Activated CD8-positive, alpha-beta memory T cell treated with anti-CD3 and anti-CD28 coated beads, Interleukin-2, amount 50 U/mL, for 1 hour (primary cell): ENCODE results near the gene SLC12A6.

Experiments used
- DNase-seq: peaks from one replicate; pipeline ENCODE4 v3.0.0-alpha.2; 2020; ENCODE audit errors: extremely low read depth

Gene SLC12A6

DNA sequence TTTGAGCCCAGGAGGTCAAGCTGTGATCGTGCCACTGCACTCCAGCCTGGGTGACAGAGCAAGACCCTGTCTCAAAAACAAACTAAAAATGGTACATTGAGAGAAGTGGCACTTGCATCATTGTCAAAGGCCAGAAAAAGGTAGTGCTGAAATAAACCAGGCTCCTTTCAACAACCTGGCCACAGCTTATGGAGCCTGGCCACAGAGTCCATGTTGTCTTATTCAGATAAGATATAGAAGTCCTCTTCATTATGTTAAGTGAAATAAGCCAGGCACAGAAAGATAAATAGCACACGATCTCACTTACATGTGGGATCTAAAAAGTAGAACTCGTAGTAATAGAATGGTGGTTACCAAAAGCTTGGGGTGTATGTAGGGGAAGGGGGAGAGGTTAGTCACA is 78.0 kb downstream of the SLC12A6 start:
- DNase-seq: no peak

- DNase-seq: no peak
Observed at GRCh38 chr15:34258151-34258550, 79.4 kb downstream of the SLC12A6 start.

DNA sequence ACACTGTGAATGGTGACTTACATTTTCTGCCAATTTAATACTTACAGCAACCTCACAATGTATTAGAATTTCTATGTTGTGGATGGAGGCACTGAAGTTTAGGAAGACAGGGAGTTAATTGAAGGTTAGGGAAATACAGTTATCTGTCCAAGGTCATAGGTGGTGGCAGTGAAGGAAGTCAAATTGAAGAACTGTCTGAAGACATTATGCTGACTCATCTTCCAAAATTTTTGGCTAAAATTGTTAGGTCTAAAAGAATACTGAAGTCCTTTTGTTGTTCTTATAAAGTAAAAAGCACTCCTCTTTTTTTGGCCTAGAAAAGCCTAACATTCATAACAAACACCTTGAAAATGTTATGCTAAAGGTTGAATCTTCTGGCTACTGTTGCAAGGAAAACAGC is 85.0 kb downstream of the SLC12A6 start:
- DNase-seq: no peak

DNA sequence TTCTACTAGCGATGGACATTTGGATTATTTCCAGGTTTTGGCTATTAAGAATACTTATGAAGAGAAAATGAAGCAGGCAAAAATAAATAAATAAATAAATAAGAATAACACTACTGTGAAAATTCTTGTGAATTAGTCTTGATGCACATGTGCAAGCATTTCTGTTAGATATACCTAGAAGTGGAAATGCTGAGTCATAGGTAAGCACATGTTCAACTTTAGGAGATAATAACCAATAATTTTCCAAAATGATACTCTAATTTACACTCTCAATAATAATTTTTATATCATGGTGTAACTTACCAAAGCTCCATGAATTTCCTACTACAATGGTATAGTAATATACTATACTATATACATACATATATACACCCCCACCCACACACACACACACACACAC is 89.4 kb downstream of the SLC12A6 start:
- DNase-seq: no peak

DNA sequence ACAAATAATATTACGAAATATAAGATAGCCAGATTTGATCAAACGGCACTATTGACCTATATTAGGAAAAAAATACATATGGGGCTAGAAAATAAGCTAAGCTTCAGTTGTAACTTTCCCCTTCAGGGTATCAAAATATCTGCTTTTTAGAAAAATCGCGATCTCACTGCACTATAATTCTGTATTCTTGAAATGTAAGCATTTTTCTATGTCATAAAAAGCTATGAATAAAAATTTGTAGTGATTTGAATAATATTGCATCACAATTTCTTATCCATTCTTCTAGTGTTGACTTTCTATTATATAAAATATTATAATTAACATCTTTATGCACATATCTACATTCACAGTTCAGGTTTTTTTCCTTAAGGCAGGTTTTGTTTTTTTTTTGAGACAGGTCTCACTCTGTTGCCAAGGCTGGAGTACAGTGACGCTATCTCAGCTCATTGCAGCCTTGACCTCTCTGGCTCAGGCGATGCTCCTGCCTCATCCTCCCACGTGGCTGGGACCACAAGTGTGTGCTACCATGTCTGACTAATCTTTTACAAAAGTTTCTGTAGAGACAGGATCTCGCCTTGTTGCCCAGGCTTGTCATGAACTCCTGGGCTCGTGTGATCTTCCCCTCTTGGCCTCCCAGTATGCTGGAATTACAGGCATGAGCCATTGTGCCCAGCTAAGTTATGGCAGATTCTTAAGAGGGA is 91.2 kb downstream of the SLC12A6 start:
- no peak for DNase-seq

GRCh38 chr15:34243226-34243625 is 94.4 kb downstream of the SLC12A6 start:
- DNase-seq: no peak

DNA sequence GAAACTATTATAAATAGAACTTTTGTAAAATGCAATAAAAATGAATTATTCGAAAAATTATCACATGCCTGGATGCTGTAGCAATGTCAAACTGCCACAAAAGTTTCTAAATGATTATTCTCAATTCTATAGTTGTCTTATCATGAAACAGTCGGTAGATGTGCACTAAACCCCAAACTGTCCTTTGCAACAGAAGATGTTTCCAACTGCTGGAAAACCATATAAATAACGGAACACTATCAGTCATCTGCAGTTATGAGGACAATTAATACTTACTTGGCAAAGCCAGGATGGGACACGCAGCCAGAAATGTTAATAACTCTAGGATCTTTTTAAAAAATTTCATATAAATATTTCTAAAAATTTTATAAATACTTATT is 95.3 kb downstream of the SLC12A6 start:
- DNase-seq: no peak

- no peak for DNase-seq
Observed at GRCh38 chr15:34241376-34242330, 95.9 kb downstream of the SLC12A6 start.

DNA sequence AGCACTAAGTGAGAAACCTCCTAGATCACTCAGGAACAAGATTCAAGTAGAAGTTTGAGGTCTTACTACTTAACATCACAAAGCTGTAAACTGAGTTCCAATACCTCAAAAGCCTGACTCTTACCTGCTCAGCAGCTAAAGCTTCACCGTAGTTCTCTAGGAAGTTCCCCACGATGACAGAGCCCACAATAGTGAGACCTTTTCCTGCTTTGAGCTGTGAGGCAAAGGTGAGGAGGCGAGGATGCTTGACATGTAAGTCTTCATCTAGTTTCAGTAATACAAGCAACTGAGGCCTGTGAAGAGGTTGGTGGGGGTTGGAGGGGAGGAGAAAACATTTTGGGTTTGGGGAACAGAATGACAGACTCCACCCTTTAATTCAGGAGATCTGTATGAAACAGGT is 97.0 kb downstream of the SLC12A6 start:
- DNase-seq: no peak

DNA sequence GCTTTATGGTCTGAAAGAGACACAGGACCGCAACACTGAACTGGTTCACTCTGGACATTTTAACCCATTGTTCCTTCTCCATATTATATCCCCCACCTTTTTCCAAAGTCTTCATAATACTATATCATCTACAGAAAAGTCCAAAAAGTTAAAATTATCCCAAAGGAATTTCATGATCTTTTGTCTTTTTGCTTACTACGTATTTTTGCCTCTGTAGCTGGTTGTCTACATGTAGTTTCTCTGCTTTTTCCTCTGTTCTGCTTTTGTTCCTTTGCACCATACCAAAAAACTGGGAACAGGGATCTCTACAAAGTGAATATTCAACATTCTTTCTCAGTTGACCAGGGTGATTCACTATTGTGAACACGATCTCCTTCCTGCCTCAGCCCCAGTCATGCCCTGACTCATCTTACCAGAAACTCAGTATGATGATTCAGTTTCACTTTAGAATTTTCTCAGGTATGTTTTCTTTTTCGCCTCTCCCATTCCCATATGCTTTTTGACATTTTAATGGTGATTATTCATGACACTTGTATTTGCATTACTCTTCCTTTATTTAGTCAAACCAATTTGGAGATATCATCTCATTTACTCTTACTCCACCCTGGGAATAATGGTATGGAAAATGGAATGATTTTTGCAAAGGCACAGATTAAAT is 98.3 kb downstream of the SLC12A6 start:
- no peak for DNase-seq

GRCh38 chr15:34233614-34234013 is 104.0 kb downstream of the SLC12A6 start:
- DNase-seq: no peak

- DNase-seq: no peak
Observed at GRCh38 chr15:34223904-34224596, 113.5 kb downstream of the SLC12A6 start.

DNA sequence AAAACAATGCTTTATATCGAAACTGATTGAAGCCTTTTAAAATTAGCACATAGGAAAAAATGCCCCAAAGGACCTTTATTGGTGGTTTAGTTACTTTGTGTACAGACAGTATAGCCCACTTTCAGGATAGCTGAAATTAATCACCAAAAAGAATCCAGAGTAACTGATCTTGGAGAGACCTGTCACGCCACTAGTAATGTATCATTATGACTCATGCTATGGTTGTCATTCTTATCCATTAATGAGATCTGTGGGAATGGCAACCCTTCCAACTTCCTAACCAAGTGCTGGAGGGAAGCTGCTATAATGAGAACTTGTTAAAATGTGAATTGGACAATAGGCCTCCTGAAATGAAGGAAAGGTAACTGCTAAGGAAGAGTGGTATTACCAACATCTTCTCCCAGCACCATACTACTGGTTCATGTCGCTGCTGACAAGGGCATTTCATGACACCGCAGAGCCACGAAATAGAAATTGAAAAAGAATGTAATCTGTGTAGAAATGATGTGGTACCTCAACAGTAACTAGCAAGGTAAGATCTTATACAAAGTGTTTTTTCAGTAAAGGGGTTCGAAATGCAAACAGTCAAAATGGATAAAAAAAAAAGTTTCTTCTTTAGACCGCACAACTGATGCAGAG is 119.9 kb downstream of the SLC12A6 start:
- no peak for DNase-seq

DNA sequence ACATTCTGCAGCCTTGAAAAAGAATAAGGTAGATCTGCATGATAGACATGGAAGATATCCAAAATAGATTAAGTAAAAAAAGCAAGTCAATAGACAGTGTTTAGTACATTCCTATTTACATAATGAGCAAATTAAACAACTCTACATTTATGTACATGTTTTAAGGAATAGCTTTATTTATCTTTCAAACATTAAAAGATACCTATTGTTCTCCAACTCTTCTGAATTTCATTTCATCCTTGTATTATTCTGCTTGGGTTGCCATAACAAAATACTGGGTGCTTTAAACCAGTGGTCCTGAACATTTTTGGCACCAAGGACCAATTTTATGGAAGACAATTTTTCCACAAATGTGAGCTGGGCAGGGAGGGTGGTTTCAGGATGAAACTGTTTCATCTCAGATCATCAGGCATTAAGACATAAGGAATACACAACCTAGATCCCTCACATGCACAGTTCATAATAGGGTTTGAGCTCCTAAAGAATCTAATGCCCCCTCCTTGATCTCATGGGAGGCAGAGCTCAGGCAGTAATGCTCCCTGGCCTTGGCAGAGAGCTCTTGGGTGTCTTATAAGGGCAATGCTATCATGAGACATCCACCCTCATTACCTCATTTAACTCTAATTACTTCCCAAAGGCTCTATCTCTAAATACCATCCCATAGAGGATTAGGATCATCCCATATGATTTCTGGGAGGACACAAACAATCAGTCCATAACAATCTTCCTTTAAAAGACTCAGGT is 120.9 kb downstream of the SLC12A6 start:
- DNase-seq: no peak

DNA sequence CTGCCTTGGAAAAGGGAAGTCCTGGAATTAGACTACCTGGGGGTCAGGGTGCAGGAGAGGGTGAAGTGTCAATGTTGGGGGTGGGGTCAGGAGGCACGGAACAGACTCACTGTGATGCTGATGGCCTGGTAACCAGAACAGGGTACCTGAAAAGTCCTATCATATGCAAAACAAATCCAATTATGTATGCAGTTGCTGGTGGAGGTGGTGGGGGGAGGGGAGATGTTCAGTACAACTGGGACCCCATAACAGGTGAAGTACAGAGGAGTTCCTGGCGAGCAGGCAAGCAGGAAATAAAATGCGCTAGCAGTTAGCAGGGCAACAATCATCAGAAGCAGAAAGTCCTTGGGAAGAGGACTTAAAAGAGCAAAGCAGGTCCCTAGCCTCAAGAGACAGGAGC is 123.4 kb downstream of the SLC12A6 start:
- no peak for DNase-seq

DNA sequence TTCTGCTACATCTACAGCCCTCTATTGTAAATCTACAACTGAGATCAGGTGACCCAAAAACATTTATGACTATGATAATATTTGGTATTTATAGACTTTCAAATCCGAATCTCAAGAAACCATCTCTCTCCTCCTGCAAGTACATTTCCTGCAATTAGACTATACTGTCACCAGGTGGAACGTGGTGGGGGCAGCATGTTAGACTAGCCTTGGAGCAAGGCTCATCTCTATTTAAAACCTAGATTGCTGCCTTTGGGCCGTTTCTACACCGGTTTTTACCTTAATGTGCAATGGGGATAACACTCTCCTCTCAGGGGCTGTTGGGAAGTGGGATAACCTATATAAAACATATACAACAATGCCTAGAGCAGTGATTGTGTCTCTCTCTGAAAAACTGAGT is 123.9 kb downstream of the SLC12A6 start:
- no peak for DNase-seq

DNA sequence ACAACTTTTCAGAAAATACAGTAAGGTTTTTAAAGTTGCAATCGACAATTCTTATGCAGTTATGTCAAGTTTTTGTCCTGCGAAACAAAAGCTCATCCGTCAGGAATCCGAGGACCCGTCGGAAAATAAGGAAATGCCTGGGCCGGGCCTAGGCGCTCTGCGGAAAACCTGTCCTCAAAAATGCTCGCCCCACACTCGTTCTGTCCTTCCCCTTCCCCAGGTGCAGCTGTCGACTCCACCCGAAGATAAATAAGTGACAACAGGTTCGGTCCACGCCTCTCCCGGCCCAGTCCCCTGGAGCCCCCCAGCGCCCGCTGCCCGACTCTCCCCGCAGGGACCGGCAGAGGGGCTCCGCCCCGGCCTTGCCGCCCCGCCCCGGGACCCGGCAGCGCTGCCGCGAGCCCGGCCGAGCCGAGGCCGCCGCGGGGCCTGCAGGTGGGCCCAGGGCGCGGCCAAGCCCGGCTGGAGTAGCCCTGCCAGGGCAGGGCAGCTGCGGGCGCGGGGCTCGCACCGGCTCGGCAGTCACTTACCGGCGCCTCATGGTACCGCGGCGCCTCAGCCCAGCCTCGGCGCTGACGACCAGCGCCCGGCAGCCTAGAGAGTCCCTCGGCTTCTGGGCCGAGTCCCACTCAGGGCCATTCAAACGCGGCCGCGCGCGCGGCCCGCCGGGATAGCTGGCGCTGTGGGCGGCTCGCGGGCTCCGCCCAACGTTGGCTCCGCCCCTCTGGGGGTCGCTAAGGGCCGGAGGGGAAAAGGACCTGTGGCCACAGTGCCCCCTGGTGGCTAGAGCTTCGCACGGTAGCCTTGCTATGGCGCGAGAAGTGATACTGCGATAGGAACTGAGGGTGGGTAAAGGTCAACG is 127.9 kb downstream of the SLC12A6 start, which contains the start of gene KATNBL1:
TSS of gene KATNBL1 (minus strand) at position 676 of the 862 bp plus-strand sequence. CDS start 46,420 bp downstream, outside the sequence.
- DNase-seq: peak; percentile 79

DNA sequence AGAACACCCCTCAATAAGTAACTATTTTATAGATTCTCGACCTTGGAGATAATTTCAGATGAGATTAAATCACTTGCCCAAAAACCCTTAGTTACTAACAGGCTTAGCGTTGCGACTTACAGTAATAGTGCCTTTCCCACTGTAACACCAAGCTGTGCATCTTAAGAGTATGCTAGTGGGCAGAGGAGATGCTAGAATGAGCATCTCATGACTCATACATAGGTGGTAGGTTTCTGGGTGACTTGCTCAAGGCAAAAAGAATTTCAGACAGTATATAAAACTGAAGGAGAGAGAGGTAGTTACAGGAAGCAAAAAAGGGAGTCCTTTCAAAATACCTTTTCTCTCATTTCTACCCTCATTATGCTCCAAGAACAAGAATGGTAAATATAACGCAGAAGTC is 131.6 kb downstream of the SLC12A6 start:
- DNase-seq: no peak

DNA sequence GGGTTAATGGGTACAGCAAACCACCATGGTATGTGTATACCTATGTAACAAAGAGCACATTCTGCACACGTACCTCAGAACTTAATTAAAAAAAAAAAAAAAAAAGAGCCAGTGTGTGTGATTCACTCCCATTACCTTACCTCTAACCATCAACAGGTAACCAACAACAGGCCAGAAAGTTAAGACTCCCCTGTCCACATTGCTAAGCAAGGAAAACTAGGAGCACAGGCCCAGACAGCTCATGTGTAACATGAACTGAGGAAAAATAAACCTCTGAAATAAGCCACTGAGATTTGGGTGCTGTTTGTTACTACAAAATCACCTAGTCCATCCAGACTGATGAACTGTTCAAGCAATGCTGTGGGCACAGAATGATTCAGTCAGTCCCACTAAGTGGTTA is 133.6 kb downstream of the SLC12A6 start:
- DNase-seq: no peak

DNA sequence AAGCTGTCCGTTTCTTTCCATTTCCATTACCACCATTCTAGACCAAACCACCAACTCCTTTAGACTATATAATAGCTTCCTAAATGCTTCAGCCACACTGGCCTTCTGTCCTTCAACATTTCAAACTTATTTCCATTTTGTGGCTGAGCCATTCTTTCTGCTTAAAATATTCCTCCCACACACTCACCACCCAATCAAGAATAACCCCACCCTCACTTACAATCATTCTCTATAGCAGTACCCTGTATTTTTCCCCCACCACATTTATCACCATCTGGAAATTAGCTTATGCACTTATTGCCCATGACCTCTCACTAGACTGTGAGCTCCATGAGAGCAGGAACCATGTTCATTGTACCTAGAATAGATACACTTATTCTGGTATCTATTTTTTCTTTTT is 134.3 kb downstream of the SLC12A6 start:
- DNase-seq: no peak
